Left renal cortex interstitium (tissue), 4 donors: ENCODE data around the gene FAM20C. TPM values are rescaled to one million over a fixed set of nuclear protein-coding genes. Genes with fewer than 3 reads are reported as not detected.

ENCODE experiments used
- polyA plus RNA-seq, 4 donors: library from polyadenylated mRNA; unstranded; fragments of 120-200 nt; gene quantifications; one replicate each; pipeline ENCODE4 v1.2.1, GENCODE V29; 2013; ENCODE audit not compliant: insufficient read length in 4 of 4

FAM20C gene
- polyA plus RNA-seq, 4 donors, result 66.1 to 78.6 (median 69.3) TPM

Other genes with a start within 250 kb of the FAM20C start
- not detected for gene FOXL3, start 97.6 kb downstream of the FAM20C start, polyA plus RNA-seq